ENCODE results near the gene TACSTD2.
A peak's percentile ranks its signal among the peaks of the same experiment; 100 is the strongest.
"Not testable (repeated sequence)": the region's sequence is repeated elsewhere in the genome, so short reads cannot be mapped to it uniquely, and the experiment has no call there.

The TACSTD2 gene

DNA sequence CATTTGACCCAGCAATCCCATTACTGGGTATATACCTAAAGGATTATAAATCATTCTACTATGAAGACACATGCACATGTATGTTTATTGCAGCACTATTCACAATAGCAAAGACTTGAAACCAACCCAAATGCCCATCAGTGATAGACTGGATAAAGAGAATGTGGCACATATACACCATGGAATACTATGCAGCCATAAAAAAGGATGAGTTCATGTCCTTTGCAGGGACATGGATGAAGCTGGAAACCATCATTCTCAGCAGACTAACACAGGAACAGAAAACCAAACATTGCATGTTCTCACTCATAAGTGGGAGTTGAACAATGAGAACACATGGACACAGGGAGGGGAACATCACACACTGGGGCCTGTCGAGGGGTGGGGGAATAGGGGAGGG is 13.3 kb downstream of the TACSTD2 start:
- DNase-seq (ENCODE audit: low read depth): not testable (repeated sequence)

- DNase-seq (ENCODE audit: low read depth): no peak
Measured at GRCh38 chr1:58561633-58562032, 15.4 kb downstream of the TACSTD2 start.

DNA sequence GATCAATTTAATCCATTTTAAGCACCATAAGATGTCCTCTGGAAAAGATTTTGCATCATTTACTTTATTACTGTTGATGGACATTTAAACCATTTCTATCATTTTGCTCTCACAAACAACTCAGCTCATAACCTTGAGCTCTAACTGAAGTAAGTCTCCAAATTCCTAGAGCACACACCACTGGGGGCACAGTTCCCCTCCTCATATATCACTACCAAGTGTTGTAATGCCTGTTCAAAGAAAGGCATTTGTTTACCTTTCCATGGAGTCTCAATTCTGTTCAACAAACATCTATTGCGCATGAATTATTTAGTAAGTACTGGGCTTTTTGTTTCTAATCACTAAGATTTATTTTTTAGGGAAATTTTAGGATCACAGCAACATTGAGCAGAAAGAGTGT is 21.7 kb downstream of the TACSTD2 start:
- DNase-seq (ENCODE audit: low read depth): no peak

DNA sequence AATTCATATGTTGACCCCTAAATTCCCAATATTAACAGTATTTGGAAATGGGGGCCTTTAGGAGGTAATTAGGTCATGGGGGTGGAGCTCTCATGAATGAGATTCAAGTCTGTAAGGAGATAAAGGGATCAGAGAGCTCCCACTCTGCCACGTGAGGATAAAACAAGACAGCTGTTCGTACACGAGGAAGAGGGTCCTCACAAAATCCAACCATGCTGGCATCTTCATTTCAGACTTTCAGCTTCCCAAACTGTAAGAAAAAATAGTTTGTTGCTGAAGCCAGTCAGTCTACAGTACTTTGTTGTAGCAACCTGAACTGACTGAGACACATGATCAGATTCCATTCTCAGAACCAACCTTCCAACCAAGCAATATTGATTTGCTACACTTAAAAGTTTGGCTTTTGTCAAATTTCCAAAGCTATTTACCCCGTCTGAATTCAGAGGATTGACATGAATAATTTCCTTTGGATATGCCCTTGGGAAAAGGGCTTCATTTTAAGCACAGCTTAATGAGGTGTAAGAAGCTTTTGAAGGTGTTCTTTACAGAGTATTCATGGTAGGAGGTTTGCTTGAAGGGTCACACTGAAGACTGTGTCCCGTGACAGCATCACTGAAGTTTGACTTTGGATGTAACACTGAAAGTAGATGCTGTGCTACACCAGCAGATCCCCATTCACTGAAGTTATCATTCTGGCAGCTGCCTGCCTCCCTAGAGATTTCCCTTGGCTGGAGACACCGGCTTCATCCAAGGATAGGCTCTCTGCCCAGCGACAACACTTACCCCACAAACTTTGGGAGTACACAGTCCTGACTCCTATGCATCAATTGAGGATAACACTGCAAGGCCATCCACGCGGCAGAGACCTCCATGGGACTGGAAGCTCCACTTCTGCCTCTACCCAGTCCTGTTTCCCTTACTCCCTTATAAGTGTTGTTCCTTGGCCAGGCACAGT is 25.6 kb downstream of the TACSTD2 start:
- DNase-seq (ENCODE audit: low read depth): no peak

DNA sequence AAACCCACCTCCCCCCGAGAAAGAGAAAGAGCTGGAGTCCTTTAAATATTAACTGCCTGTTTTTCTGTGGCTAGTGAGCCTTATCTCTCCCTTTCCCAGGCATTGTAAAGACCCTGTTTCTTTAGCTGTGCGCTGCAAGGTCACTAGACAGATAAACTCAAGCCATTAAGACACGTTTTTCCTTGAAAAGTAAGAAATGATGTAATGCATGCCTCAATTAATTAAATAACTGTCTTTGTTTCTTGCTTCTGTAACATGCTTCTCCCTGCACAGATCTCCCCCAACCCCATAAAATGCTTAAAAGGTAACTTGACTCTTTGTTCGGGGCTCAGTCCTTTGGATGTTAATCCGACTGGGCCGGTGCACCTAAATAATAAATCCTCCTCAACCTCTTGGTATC is 27.8 kb downstream of the TACSTD2 start:
- DNase-seq (ENCODE audit: low read depth): not testable (repeated sequence)

- no peak for DNase-seq (ENCODE audit: low read depth)
Measured at GRCh38 chr1:58548371-58548770, 28.7 kb downstream of the TACSTD2 start.

GRCh38 chr1:58546520-58547308 is 30.3 kb downstream of the TACSTD2 start, which contains the start of gene OMA1:
TSS of gene OMA1 (minus strand) at chr1:58546726. CDS start at chr1:58539294, 7,432 bp downstream.
- peak; percentile 76 for DNase-seq (ENCODE audit: low read depth)

DNA sequence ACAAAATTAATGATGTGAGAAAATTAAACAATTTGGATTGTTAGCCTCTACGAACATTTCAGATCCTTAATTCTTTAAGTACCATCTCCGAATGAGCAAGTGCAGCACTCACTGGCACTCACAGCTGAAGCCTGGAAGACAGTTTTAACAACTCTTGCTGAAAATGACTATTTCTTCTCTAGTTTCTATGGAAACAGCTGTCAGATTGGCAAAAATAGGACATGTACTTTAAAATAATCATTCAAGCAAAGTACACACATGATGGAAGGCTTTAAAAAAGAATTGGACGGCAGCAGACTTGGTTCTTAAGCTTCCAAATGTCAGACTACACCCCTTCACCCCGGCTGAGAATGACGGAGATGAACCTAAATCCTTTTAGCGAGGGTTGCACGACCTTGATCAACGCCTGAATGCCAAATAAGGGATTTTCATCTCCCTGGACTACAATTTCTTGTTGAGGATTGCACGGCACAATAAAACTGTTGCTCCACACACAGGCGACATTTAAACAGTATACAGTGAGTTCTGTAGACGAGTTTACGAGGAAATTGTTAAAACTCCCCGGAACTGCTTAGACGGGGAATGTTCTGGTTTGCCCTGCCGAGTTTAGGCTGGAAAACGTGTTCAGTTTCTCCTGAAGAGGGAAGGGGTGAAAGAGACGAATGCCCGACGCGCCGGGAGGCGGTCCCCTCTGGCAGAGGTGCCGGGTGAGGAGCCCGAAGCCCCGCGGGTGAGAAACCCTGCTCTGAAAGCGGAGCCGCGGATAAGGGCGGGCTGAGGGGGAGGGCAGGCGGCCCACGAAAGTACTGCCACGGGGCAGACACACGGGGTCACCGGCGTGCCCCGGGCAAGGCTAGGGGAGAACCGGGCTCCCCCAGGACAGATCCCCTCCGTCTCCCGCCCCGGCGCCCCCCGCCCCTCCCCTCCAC is 31.2 kb downstream of the TACSTD2 start:
- peak; percentile 32 for DNase-seq (ENCODE audit: low read depth)

DNA sequence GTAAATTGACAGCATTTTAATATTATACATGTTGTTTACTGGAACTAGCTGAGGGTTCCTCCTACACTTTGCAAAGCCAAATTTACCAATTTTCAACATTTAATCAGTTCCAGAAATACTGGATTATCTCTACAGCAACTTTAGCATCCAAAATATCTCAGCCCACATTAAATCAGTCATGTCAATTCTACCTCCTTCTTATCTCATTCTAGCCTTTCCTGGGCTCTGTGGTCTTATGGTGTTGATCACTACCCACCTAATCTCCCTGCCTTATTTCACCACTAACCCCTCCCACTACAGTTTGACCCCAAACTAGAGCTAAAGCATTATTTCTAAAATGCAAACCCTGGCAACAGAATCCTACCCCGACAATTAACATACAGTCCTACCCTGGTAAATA is 33.8 kb downstream of the TACSTD2 start:
- no peak for DNase-seq (ENCODE audit: low read depth)

DNA sequence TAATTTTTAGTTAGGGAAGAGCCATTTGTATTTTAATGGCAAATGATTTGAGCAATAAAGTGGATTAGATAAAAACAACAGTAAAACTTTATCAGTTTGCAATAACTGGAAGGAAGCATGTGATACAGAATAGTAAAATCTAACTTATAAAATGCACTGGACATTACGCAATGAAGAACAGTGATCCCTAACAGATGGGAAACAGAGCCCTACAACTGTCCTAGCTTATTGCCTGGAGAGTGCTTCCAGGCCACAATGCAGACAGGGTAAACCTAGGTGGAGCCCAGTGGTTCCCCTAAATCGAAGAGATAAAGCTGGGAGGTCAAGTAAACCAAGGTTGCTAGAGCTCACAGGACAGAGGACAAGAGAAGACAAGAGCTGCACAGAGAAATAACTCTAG is 37.5 kb downstream of the TACSTD2 start:
- DNase-seq (ENCODE audit: low read depth): no peak

DNA sequence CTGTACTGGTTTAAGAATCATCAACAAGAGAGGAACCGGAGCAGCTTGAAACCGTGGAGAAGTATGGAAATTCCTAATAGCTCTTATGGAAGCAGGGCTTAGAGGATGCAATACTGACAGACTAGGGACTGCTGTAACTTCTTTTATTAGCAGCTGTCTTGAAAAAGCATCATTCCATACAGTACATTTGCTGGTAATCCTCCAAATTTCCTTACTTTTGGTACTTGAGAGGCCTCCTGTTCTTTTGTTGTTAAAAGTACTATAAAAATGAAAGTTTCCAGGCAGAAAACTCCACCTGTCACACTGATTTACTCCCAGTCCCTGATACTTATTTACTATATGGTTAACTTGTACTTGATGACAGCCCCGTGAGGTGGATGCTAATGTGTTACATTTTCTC is 38.2 kb downstream of the TACSTD2 start:
- no peak for DNase-seq (ENCODE audit: low read depth)

DNA sequence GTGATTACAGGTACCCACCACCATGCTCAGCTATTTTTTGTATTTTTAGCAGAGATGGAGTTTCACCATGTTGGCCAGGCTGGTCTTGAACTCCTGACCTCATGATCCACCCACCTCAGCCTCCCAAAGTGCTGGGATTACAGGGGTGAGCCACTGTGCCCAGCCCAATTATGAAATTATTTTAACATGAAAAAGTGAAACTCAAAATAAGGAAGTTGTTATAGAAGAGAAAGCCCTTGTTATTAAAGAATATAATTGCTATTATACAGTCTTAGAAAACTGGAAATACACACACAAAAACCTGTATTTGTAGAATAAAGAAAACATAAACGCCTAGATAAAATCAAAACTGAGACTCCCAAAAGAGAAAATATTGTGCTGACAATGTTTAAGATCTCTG is 45.2 kb downstream of the TACSTD2 start:
- not testable (repeated sequence) for DNase-seq (ENCODE audit: low read depth)

DNA sequence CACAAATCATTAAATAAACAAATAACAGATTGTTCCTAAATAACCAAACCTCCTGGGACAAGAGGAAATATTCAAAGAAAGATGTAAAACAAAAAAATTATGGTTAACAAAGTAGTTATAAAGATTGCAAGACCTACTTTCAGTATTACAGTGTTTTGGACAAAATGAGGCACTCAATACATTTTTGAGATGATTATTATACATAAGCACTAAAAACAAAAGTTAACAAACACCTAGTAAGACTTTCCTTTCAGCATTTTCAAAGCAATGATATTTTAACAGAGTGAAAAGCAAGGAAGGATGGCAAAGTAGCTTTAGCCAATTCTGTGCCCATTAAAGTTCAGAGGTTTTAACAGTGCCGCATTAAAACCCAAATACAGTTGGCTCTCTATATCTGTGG is 47.8 kb downstream of the TACSTD2 start:
- DNase-seq (ENCODE audit: low read depth): no peak

- DNase-seq (ENCODE audit: low read depth): peak; percentile 68
Measured at GRCh38 chr1:58528518-58528917, 48.5 kb downstream of the TACSTD2 start.
